Activated effector memory CD4-positive, alpha-beta T cell treated with anti-CD3 and anti-CD28 coated beads, Interleukin-2, amount 50 U/mL, for 16 hours (primary cell): Measurements from ENCODE around the gene SLC25A29.
"Not testable (repeated sequence)": the region's sequence is repeated elsewhere in the genome, so short reads cannot be mapped to it uniquely, and the experiment has no call there.

ENCODE experiments used
- DNase-seq: peaks from one replicate; pipeline ENCODE4 v3.0.0-alpha.2; 2020

Gene SLC25A29

GRCh38 chr14:100330388-100330931 is 24.2 kb upstream of the SLC25A29 start:
- DNase-seq = no peak

DNA sequence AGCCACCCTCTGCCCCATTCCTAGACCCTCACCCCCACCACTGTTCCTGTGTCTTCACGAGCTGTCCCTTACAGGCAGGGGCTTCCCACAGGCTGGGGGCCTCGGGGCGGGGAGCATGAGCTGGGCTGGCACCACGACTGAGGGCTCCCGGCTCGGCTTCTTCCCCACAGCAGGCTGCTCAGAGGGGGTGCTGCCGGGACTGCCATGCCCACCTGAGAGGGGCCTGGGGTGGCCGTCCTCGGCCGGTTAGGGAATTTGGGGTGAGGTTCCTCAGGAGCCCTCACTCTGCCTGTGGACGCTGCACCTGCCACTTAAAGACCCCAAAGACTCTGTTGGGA is 23.7 kb upstream of the SLC25A29 start:
- no peak for DNase-seq

DNA sequence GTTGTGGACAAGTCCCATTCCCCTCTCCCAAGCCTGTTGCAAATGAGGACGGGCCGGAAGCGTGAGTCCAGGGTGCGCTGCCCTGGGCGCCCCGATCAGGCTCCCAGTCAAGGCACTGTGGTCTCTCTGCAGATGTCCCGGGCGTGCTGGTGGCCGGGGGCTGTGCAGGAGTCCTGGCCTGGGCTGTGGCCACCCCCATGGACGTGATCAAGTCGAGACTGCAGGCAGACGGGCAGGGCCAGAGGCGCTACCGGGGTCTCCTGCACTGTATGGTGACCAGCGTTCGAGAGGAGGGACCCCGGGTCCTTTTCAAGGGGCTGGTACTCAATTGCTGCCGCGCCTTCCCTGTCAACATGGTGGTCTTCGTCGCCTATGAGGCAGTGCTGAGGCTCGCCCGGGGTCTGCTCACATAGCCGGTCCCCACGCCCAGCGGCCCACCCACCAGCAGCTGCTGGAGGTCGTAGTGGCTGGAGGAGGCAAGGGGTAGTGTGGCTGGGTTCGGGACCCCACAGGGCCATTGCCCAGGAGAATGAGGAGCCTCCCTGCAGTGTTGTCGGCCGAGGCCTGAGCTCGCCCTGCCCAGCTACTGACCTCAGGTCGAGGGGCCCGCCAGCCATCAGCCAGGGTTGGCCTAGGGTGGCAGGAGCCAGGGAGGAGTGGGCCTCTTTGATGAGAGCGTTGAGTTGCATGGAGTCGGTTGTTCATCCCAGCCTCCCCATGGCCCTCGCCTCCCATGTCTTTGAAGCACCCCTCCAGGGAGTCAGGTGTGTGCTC is 23.2 kb upstream of the SLC25A29 start:
- no peak for DNase-seq

DNA sequence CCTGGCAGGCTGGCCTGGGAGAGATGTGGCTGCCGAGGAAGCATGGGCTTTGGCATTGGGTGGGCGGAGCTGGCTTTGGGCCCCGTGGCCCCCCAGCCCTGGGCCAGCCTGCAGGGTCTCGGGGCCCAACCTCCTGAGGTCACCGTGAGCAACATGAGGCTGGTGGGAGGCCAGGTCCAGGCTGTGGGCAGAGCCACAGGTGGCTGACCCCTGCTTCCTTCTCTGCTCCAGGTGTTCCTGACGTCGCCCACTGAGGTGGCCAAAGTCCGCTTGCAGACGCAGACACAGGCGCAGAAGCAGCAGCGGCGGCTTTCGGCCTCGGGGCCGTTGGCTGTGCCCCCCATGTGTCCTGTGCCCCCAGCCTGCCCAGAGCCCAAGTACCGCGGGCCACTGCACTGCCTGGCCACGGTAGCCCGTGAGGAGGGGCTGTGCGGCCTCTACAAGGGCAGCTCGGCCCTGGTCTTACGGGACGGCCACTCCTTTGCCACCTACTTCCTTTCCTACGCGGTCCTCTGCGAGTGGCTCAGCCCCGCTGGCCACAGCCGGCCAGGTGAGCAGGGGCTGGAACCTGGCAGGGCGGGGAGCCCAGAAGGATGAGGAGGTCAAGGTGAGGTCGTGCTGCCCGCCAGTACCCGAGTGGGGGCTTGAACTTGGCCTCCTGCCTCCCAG is 22.4 kb upstream of the SLC25A29 start:
- DNase-seq = no peak

GRCh38 chr14:100327128-100327527 is 20.9 kb upstream of the SLC25A29 start:
- no peak for DNase-seq

DNA sequence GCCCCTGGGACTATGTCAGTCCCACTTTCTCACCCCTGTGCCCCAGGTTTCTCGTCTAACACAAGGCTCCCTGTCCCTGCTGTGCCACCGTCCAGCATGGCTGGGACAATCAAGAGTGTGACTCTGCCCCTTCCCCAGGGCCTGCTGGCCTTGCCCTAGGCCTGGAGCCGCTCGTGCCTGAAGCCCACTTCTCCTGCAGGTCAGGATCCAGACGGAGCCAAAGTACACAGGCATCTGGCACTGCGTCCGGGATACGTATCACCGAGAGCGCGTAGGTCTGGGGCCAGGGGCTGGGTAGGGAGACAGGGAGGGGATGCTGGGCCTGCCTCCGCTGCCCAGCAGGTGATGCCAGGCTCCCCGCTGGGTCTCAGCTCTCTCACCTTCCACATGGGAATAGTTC is 19.7 kb upstream of the SLC25A29 start:
- no peak for DNase-seq

- DNase-seq = no peak
These were observed 19.0 kb upstream of the SLC25A29 start for GRCh38 chr14:100325231-100325632.

- DNase-seq = no peak
These were observed 17.7 kb upstream of the SLC25A29 start for GRCh38 chr14:100323942-100324307.

- no peak for DNase-seq
These were observed 17.1 kb upstream of the SLC25A29 start, which contains the start of gene SLC25A47 for GRCh38 chr14:100323121-100323941. Gene SLC25A47, plus strand, starts transcription at chr14:100323339. Its CDS starts 76 bp downstream, at chr14:100323415.

DNA sequence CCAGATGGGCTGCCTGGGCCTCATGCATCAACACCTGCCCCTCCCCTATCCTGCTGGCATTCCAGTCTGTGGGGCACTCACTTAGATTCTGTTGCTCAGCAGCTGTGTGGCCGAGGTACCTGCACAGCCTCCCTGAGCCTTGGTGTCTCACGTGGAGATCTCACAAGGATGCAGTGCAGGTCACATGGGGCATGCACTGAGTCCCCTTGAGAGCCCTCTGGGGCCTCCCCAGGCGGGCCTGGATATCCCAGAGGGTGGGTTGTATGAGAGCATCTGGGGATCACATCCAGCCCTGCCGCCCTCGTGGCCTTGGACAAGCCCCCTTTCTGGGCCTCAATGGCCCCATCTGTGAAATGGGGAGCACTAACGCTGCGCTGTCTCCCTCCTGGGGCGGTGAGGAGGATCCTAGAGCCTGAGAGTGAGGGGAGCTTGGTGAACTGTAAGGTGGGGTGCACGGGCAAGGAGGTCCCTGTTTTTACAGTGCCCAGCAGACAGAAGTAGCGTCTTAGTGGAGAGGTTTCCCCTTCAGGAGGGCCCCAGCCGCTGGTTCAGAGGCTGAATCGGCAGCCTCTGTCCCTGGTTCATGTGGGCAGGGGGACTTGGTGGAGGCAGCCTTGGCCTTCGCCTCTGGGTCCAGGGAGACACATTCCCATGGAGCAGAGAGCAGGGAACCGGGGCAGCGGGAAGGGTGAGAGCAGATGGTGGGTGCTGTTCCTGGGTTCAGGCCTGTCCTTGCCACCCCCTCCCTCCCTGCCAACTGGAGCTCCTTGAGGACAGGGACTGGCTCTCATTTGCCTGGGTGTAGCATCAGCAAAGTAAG is 16.1 kb upstream of the SLC25A29 start:
- DNase-seq = no peak

DNA sequence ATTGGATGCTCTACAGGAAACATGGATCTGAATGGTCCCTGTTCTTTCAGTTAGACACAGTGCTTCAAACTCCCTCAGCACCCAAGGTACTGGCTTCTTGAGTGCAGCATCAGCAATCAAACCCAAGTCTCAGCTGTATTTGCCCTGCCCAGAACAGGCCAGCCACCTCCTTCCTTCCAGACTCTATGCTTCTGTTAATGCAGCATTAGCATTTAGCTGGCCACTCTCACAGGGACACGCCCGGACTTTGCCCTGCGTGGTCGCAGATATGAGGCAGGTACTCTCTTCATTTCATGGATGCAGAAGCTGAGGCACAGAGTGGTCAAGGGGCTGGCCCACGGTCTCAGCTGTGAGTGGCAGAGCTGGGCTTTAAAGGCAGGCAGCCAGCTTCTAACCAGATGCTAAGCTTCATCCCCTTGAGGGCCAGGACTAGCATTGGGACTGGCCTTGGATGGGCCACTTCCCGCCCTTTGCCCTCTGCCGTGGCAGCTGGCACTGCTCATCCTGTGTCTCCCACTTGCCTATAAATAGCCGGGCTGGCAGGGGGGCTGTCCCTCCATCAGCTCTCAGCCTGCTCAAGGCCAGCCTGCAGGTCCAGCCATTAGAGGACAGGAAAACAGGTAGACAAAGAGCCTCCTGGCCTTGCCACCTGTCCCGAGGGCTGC is 15.4 kb upstream of the SLC25A29 start:
- DNase-seq = no peak

GRCh38 chr14:100320157-100320856 is 14.1 kb upstream of the SLC25A29 start:
- no peak for DNase-seq

DNA sequence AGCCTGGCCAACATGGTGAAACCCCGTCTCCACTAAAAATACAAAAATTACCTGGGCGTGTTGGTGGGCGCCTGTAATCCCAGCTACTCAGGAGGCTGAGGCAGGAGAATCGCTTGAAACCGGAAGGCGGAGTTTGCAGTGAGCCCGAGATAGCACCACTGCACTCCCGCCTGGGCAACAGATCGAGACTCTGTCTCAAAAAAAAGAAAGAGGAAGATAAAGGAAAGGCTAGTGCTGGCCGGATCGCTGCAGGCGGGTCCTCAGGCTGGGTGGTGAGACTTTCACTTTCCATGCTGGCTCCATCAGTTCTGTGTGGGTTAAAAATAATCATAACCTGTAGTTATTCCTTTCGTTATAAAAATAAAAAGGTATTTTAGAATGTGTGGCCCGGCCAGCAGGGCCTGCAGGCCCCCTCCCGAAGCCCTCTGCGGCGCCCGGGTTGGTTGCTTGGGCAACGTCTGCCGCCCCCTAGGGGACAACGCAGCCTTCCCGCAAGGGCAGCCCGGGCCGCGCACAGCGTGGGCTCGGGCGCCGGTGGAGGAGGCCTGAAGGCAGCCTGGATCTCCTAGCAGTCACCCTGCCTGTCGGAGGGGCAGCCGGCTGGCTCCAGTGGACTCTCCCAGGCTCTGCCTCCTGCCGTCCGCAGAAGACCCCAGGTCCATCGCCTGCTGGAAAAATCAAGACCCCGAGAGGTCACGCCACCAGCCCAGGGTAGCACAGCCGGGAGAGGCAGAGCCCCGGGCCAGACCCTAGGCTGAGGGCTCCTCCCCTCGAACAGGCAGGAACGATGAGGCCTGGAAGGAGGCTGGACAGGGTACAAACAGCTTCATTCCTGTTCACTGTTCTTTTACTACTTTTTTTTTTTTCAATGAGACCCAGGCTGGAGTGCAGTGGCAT is 11.9 kb upstream of the SLC25A29 start:
- DNase-seq = peak; percentile 88

- no peak for DNase-seq
These were observed 11.1 kb upstream of the SLC25A29 start for GRCh38 chr14:100317389-100317788.

DNA sequence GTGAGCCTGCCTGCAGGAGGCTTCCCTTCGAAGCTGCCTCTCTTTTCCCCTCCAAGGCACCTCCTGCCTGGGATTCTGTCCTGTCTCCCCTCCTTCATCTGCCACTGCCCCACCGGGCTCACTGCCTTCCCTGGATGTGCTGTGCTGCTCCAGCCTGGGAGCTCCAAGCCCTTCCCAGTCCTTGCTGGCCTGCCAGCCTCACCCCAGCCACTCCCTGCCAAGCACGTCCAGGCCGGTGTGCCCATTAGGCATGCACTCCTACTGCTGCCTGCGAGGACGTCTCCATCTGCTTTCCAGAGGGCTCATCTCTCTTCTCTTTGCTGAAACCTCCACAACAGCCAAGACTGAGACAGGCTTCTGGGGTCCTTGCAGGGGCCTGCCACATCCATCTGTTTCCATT is 8.5 kb upstream of the SLC25A29 start:
- DNase-seq = no peak

DNA sequence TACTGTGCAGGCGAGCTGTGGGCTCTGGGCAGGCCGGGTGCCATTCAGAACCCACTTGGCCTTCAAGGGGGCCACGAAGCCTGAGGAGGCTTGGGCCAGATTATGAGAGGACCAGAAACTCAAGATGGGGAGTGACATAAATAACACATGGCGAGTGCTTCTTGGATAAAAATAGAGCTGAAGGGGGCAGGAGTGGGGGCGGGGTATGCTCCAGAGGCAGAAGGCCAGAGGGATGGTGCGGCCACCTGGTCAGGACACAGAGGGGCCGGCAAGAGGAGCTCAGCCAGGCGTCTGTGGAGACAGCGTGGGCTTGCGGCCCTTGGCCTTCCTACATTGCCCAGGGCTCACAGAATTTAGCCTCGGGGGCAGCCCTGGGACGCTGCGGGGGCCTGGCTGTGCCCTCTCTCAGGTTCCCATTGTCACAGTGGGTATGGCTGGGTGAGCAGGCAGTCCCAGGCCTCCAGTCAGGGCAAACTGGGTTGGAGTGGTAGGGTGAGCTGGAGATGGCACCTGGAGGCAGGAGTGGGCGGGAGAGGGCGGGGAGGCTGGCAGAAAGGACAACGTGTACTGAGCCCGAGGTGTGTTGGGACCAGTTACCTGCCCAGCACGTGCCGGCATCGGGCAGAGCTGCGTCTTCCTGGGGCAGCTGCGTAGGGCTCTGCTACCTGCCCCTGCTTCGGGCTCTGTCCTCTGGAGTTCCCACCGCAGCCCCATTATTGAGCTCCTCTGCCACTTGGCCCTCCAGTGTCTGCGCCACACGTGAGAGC is 7.4 kb upstream of the SLC25A29 start:
- no peak for DNase-seq

- DNase-seq = no peak
These were observed 6.7 kb upstream of the SLC25A29 start for GRCh38 chr14:100312877-100313400.

GRCh38 chr14:100312110-100312876 is 6.0 kb upstream of the SLC25A29 start:
- not testable (repeated sequence) for DNase-seq
